Endodermal cell (in vitro differentiated cells): ENCODE measurements around the gene DIRAS1. TPM values are rescaled to one million over a fixed set of nuclear protein-coding genes. Genes with fewer than 3 reads are reported as not detected.

Experiments
- DNase-seq: peaks from one replicate; pipeline ENCODE4 v3.0.0-alpha.2; 2017
- H3K27ac ChIP-seq: 2 replicates; pipeline ENCODE4 v1.5.1; 2013; ENCODE audit warnings: mild to moderate bottlenecking, low read depth, low read length, moderate library complexity
- H3K27me3 ChIP-seq: 2 replicates; pipeline ENCODE4 v1.6.1; 2013; ENCODE audit warnings: mild to moderate bottlenecking, low read length, moderate library complexity; ENCODE audit not compliant: insufficient read depth, control insufficient read depth, poor library complexity, severe bottlenecking
- H3K36me3 ChIP-seq: 2 replicates; pipeline ENCODE4 v1.7.0; 2013; ENCODE audit warnings: mild to moderate bottlenecking, low read length, moderate library complexity; ENCODE audit not compliant: control insufficient read depth, insufficient read depth
- H3K4me1 ChIP-seq: one replicate; pipeline ENCODE4 v1.7.0; 2013; ENCODE audit warnings: low read length; ENCODE audit not compliant: control insufficient read depth, insufficient read depth
- H3K4me3 ChIP-seq: 2 replicates; pipeline ENCODE4 v1.5.1; 2013; ENCODE audit warnings: mild to moderate bottlenecking, low read length, moderate library complexity
- H3K9ac ChIP-seq: 2 replicates; pipeline ENCODE4 v1.6.1; 2013; ENCODE audit warnings: mild to moderate bottlenecking, low read length, moderate library complexity; ENCODE audit not compliant: poor library complexity, severe bottlenecking; ENCODE audit errors: extremely low read depth
- H3K9me3 ChIP-seq: 2 replicates; pipeline ENCODE4 v1.6.1; 2013; ENCODE audit warnings: mild to moderate bottlenecking, low read length, moderate library complexity; ENCODE audit not compliant: control insufficient read depth
- H3K27ac Mint-ChIP-seq: 2 replicates; pipeline ENCODE4 v1.8.0; 2020; ENCODE audit warnings: mixed read lengths
- H3K27me3 Mint-ChIP-seq: 2 replicates; pipeline ENCODE4 v1.8.0; 2021; ENCODE audit warnings: mild to moderate bottlenecking, mixed read lengths; ENCODE audit not compliant: insufficient read depth
- H3K36me3 Mint-ChIP-seq: 2 replicates; pipeline ENCODE4 v1.8.0; 2020; ENCODE audit warnings: low read depth, mixed read lengths
- H3K4me1 Mint-ChIP-seq: 2 replicates; pipeline ENCODE4 v1.8.0; 2020; ENCODE audit warnings: mixed read lengths
- H3K4me3 Mint-ChIP-seq: 2 replicates; pipeline ENCODE4 v1.8.0; 2020; ENCODE audit warnings: mild to moderate bottlenecking, moderate library complexity, mixed read lengths
- H3K9me3 Mint-ChIP-seq: 2 replicates; pipeline ENCODE4 v1.8.0; 2020; ENCODE audit warnings: mild to moderate bottlenecking, mixed read lengths
- WGBS, 2 experiments: methylation state at CpG; one replicate each; pipeline versions ENCODE4 v1.1.5 to v1.1.7; 2013; ENCODE audit warnings: missing lambda C conversion rate in 2 of 2, mixed read lengths in 1 of 2; ENCODE audit not compliant: insufficient coverage in 1 of 2, insufficient read length in 1 of 2; 5-methylcytosine and 5-hydroxymethylcytosine counted together
- total RNA-seq, 2 donors: library from RNA; stranded (reverse); fragmentation: NEBNext Ultra II Directional in 1 of 2; extraction: Animal tissue kit (Norgen Biotek cat#: 25700) in 1 of 2; gene quantifications; 2 replicates in 1 of 2; 3 replicates in 1 of 2; pipeline ENCODE4 v1.2.1, GENCODE V29; 2021
- TF ChIP-seq, protein P1 (sequence below): fragments of 200-600 bp; sonication (generic); conservative IDR thresholded peaks from 2 replicates; pipeline ENCODE4 v1.5.0; 2021; ENCODE audit warnings: antibody characterized with exemption, mild to moderate bottlenecking

The DIRAS1 gene
- total RNA-seq, 2 donors from 2014 or later: 4.7 to 8.4 TPM

DNA sequence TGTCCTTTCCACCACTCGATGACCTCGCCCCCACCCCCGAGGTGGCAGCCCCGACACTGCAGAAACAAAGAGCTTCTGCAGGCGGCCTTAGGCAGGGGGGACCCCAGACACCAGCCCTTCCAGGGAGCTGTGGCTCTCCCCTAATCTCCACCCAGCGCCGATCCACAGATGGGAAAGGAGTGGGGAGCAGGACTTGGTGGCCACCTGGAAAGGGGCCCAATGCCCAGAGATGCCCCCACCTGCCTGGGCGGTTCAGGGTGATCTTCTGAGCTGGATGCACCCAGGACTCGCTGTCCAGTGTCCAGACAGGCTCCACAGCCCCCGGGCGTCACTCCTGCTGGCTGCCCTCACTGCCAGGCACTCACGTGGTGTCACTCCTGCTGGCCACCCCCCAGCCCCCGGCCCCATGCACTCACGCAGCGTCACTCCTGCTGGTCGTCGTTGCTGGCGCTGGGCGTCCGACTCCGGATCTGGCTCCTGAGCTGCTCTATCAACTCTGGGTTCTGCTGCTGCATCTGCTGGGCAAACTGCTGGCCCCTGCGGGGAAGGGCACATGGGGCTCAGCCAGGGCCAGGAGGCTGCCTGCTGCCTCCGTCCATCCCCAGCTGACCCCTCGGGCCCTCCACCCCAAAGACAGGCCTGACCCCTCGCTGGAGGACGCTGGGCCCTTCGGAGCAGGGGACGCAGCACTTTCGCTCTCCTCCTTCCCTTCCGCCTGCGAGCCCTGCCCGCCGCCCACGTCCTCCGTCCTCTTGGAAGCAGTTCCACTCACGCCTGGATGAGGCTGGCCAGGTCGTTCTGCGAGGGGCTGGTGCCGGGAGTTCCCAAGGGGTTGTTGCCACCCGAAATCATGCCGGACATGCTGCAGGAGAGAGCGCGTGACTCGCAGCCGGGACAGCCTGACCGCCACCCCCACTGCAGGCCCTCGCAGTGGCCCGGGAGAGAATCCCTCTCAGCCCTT, 36.0 kb upstream of the DIRAS1 start:
- TF ChIP-seq, protein P1, sequence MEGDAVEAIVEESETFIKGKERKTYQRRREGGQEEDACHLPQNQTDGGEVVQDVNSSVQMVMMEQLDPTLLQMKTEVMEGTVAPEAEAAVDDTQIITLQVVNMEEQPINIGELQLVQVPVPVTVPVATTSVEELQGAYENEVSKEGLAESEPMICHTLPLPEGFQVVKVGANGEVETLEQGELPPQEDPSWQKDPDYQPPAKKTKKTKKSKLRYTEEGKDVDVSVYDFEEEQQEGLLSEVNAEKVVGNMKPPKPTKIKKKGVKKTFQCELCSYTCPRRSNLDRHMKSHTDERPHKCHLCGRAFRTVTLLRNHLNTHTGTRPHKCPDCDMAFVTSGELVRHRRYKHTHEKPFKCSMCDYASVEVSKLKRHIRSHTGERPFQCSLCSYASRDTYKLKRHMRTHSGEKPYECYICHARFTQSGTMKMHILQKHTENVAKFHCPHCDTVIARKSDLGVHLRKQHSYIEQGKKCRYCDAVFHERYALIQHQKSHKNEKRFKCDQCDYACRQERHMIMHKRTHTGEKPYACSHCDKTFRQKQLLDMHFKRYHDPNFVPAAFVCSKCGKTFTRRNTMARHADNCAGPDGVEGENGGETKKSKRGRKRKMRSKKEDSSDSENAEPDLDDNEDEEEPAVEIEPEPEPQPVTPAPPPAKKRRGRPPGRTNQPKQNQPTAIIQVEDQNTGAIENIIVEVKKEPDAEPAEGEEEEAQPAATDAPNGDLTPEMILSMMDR: no peak
- no peaks in the 10 kb centered on the region for H3K9me3 Mint-ChIP-seq
- H3K27me3 Mint-ChIP-seq: no peaks in the 10 kb centered on the region
- no peaks in the 10 kb centered on the region for H3K4me1 Mint-ChIP-seq
- H3K9ac ChIP-seq: no peak overlapping the region
- peaks cover 57% of the 10 kb centered on the region for H3K36me3 Mint-ChIP-seq
- H3K4me3 Mint-ChIP-seq: no peak overlapping the region
- no peak overlapping the region for H3K27ac Mint-ChIP-seq
- H3K36me3 ChIP-seq: peaks cover 50% of the 10 kb centered on the region
- H3K4me3 ChIP-seq: no peak overlapping the region
- H3K27me3 ChIP-seq: no peaks in the 10 kb centered on the region
- no peak for DNase-seq
- no peaks in the 10 kb centered on the region for H3K4me1 ChIP-seq
- no peaks in the 10 kb centered on the region for H3K9me3 ChIP-seq
- 95 to 96% methylated on average over 43 to 48 of the region's 48 CpGs for WGBS, 2 experiments
- H3K27ac ChIP-seq: no peak overlapping the region

DNA sequence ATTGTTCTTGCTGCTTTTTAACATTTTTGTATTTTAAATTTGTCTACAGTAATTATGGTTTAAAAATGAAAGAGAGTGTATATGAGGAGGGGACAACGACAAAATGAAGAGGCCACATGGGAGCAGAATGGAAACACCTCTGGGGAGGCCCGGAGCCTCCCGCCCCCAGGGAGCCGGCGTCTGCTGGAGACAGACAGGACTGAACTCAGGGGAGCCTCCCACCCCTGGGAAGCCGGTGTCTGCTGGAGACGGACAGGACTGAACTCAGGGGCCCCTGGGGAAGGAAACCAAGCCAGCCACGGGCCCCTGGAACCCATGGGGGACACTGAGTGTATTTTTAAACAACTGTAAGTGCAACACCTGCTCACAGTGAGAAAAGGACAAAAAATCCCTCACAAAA, 35.3 kb upstream of the DIRAS1 start:
- no peak overlapping the region for H3K27ac Mint-ChIP-seq

DNA sequence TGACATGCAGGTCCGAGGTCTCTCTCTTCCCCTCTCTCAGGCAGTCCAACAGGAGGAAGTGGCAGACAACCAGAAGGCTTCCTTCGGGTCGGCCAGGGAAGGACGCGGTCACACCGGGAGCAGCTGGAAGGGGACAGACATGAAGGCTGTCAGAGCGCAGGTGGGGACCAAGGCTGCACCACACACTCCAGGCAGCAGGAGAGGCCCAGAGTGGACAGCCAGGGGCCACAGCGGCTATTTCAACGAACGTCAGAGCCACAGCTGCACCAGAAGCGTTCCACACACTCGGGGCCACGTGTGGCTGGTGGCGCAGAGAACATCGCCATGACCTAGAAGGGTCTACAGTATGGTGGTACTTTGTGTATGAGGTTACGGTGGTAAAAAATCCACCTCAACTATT, 34.6 kb upstream of the DIRAS1 start:
- Mint-ChIP-seq H3K27me3 (no peaks in the 10 kb centered on the region), H3K9me3 (no peaks in the 10 kb centered on the region), H3K27ac (no peak overlapping the region), H3K36me3 (peaks cover 48% of the 10 kb centered on the region), H3K4me3 (no peak overlapping the region), H3K4me1 (no peaks in the 10 kb centered on the region)
- no peaks in the 10 kb centered on the region for H3K4me1 ChIP-seq
- 96 to 98% methylated on average over 6 to 13 of the region's 16 CpGs for WGBS, 2 experiments
- no peak overlapping the region for H3K27ac ChIP-seq
- H3K36me3 ChIP-seq: peaks cover 48% of the 10 kb centered on the region
- H3K27me3 ChIP-seq: no peaks in the 10 kb centered on the region
- no peak overlapping the region for H3K9ac ChIP-seq
- TF ChIP-seq, protein P1: no peak
- H3K4me3 ChIP-seq: no peak overlapping the region
- no peaks in the 10 kb centered on the region for H3K9me3 ChIP-seq
- no peak for DNase-seq

More for the DNA sequence above, 35.3 kb upstream of the DIRAS1 start:
- Mint-ChIP-seq H3K9me3 (no peaks in the 10 kb centered on the region), H3K27me3 (no peaks in the 10 kb centered on the region), H3K36me3 (peaks cover 52% of the 10 kb centered on the region), H3K4me3 (no peak overlapping the region), H3K4me1 (no peaks in the 10 kb centered on the region)
- H3K36me3 ChIP-seq: peaks cover 50% of the 10 kb centered on the region
- H3K4me3 ChIP-seq: no peak overlapping the region
- H3K9me3 ChIP-seq: no peaks in the 10 kb centered on the region
- WGBS, 2 experiments: 91 to 94% methylated on average over 6 to 8 of the region's 8 CpGs
- H3K27me3 ChIP-seq: no peaks in the 10 kb centered on the region
- no peak overlapping the region for H3K9ac ChIP-seq
- DNase-seq: no peak
- H3K4me1 ChIP-seq: no peaks in the 10 kb centered on the region
- H3K27ac ChIP-seq: no peak overlapping the region
- TF ChIP-seq, protein P1: no peak
